PFSK-1 (cell line): ENCODE results near the gene MYO7A.

Source experiments
- FOXP2 ChIP-seq: optimal IDR thresholded peaks from 2 replicates; pipeline ENCODE3; 2011; ENCODE audit warnings: borderline replicate concordance, control low read depth, inconsistent platforms; ENCODE audit not compliant: insufficient read depth; ENCODE audit errors: extremely low read length, extremely low read depth
- POLR2AphosphoS5 ChIP-seq: IDR thresholded peaks from 2 replicates; pipeline ENCODE4 v1.6.1; 2012; ENCODE audit warnings: low read depth, mild to moderate bottlenecking, control low read depth, low read length, moderate library complexity
- SIN3A ChIP-seq: IDR thresholded peaks from 2 replicates; pipeline ENCODE4 v1.6.1; 2012; ENCODE audit warnings: mild to moderate bottlenecking, low read length, moderate library complexity, borderline replicate concordance; ENCODE audit not compliant: insufficient read depth
- TAF1 ChIP-seq: IDR thresholded peaks from 2 replicates; pipeline ENCODE4 v1.6.1; 2012; ENCODE audit warnings: low read length, control low read depth, borderline replicate concordance; ENCODE audit not compliant: insufficient read depth
- TF ChIP-seq, protein P1 (sequence below), 2 experiments: IDR thresholded peaks; 2 replicates each; pipeline versions ENCODE4 v1.6.1 to v1.8.0; 2011 to 2012; ENCODE audit warnings: low read depth in 2 of 2, low read length in 2 of 2, control low read depth in 1 of 2, inconsistent platforms in 1 of 2, mild to moderate bottlenecking in 1 of 2, moderate library complexity in 1 of 2; ENCODE audit not compliant: insufficient read depth in 1 of 2

MYO7A gene

GRCh38 chr11:77117492-77117891 is 10.6 kb upstream of the MYO7A start:
- TF ChIP-seq, protein P1, sequence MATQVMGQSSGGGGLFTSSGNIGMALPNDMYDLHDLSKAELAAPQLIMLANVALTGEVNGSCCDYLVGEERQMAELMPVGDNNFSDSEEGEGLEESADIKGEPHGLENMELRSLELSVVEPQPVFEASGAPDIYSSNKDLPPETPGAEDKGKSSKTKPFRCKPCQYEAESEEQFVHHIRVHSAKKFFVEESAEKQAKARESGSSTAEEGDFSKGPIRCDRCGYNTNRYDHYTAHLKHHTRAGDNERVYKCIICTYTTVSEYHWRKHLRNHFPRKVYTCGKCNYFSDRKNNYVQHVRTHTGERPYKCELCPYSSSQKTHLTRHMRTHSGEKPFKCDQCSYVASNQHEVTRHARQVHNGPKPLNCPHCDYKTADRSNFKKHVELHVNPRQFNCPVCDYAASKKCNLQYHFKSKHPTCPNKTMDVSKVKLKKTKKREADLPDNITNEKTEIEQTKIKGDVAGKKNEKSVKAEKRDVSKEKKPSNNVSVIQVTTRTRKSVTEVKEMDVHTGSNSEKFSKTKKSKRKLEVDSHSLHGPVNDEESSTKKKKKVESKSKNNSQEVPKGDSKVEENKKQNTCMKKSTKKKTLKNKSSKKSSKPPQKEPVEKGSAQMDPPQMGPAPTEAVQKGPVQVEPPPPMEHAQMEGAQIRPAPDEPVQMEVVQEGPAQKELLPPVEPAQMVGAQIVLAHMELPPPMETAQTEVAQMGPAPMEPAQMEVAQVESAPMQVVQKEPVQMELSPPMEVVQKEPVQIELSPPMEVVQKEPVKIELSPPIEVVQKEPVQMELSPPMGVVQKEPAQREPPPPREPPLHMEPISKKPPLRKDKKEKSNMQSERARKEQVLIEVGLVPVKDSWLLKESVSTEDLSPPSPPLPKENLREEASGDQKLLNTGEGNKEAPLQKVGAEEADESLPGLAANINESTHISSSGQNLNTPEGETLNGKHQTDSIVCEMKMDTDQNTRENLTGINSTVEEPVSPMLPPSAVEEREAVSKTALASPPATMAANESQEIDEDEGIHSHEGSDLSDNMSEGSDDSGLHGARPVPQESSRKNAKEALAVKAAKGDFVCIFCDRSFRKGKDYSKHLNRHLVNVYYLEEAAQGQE (IDR thresholded peaks at IDR 0.05; ENCODE audit: insufficient read depth in 1 of 2, low read depth in 2 of 2, low read length in 2 of 2): no peak
- no peak for TF ChIP-seq FOXP2
- TF ChIP-seq TAF1: no peak
- TF ChIP-seq SIN3A: no peak
- TF ChIP-seq POLR2AphosphoS5: no peak

GRCh38 chr11:77118086-77118485 is 10.0 kb upstream of the MYO7A start:
- no peak for TF ChIP-seq TAF1
- TF ChIP-seq POLR2AphosphoS5: no peak
- no peak for TF ChIP-seq SIN3A
- TF ChIP-seq, protein P1 (IDR thresholded peaks at IDR 0.05; ENCODE audit: insufficient read depth in 1 of 2, low read depth in 2 of 2, low read length in 2 of 2): no peak
- TF ChIP-seq FOXP2: no peak

DNA sequence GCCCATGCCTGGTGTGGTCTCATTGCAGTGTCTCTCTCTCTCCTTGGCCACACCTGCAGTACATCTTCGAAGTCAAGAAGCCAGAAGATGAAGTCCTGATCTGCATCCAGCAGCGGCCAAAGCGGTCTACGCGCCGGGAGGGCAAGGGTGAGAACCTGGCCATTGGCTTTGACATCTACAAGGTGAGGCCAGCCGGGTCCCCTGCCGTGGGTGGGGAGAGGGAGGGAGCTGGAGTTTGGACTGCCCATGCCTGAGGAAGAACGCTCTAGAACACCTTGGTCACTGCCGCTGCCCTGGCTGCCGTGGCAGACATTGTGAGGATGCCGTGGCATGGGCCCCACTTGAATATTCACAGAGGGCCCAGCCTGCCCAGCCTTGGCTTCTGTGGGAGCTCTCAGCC is 9.1 kb upstream of the MYO7A start:
- TF ChIP-seq FOXP2 (no peak), POLR2AphosphoS5 (no peak), TAF1 (no peak), SIN3A (no peak)
- TF ChIP-seq, protein P1 (IDR thresholded peaks at IDR 0.05; ENCODE audit: insufficient read depth in 1 of 2, low read depth in 2 of 2, low read length in 2 of 2): no peak

DNA sequence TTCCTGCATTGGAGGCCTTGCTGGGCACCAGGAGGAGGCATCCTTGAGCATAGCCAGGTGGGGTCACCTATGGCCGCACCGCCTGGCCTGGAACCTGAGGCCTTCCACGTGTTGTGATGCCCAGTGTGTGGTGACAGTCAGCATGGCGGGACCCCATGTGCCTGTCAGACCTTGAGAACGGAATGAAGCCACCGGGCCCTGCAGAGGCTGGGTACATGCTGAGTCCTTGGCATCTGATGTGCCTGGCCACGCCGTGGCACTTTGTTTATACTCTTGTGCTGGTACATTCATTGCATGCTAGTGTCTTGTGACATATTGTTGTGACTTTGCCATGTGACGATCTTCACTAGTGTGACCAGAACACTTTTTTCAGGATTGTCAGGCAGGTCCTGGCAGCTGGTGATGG is 8.5 kb upstream of the MYO7A start:
- no peak for TF ChIP-seq SIN3A
- no peak for TF ChIP-seq POLR2AphosphoS5
- TF ChIP-seq FOXP2: no peak
- no peak for TF ChIP-seq TAF1
- TF ChIP-seq, protein P1 (IDR thresholded peaks at IDR 0.05; ENCODE audit: insufficient read depth in 1 of 2, low read depth in 2 of 2, low read length in 2 of 2): no peak

DNA sequence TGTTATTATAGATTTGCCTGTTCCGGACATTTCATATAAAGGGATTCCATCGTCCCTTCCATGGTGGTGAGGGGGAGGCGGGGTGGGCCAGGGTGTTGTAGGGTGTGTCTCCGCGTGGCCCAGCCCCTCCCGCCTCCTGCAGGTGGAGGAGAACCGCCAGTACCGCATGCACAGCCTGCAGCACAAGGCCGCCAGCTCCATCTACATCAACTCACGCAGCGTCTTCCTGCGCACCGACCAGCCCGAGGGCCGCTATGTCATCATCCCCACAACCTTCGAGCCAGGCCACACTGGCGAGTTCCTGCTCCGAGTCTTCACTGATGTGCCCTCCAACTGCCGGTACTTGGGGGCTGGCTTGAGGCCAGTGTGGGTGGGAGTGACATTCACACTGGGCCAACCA is 7.5 kb upstream of the MYO7A start:
- TF ChIP-seq, protein P1 (IDR thresholded peaks at IDR 0.05; ENCODE audit: insufficient read depth in 1 of 2, low read depth in 2 of 2, low read length in 2 of 2): no peak
- no peak for TF ChIP-seq POLR2AphosphoS5
- no peak for TF ChIP-seq FOXP2
- no peak for TF ChIP-seq SIN3A
- no peak for TF ChIP-seq TAF1
